ENCODE measurements around the gene PROK1. TPM values are rescaled to one million over a fixed set of nuclear protein-coding genes. Genes with fewer than 3 reads are reported as not detected.

PROK1 gene
- total RNA-seq, 1 donor from 2014 or later, result not detected

Other genes starting within 250 kb of the PROK1 start
- 0.44 and 0.99 TPM in 2 replicates for gene KCNC4, start 240.8 kb upstream of the PROK1 start, total RNA-seq
- gene RBM15, start 111.8 kb upstream of the PROK1 start, total RNA-seq, result 18.7 and 27.4 TPM in 2 replicates
- 0.20 and 0.65 TPM in 2 replicates for gene SLC16A4, start 60.1 kb upstream of the PROK1 start, total RNA-seq
- 74.1 and 125 TPM in 2 replicates for gene LAMTOR5, start 43.5 kb upstream of the PROK1 start, total RNA-seq
- gene KCNA10, start 68.0 kb downstream of the PROK1 start, total RNA-seq, result not detected in 2 replicates
- not detected in 2 replicates for gene KCNA2, start 155.2 kb downstream of the PROK1 start, total RNA-seq
- not detected in 2 replicates for gene KCNA3, start 223.8 kb downstream of the PROK1 start, total RNA-seq

All from lung microvascular endothelial cell (primary cell).